H1 (cell line): ENCODE data around the gene EPB41L4A. TPM values are rescaled to one million over a fixed set of nuclear protein-coding genes. Genes with fewer than 3 reads are reported as not detected.

Experiments used
- CTCF ChIA-PET: fragments of 300-600 bp; sonication (Branson Sonifier 250); formaldehyde crosslinking; loops from one replicate; lab custom pipeline; 2021; ENCODE audit not compliant: partially characterized antibody; lab: Charles Lee
- POLR2A ChIA-PET: fragments of 300-600 bp; sonication (Branson Sonifier 250); formaldehyde crosslinking; loops from one replicate; lab custom pipeline; 2021; ENCODE audit warnings: inconsistent platforms; ENCODE audit not compliant: partially characterized antibody; lab: Charles Lee
- DNase-seq, 2 experiments: peaks; one replicate each; pipeline versions ENCODE4 v3.0.0 to v3.0.0-alpha.2; 2010 to 2022; ENCODE audit warnings: low spot score in 2 of 2, low read depth in 1 of 2, mixed read lengths in 1 of 2
- FAIRE-seq: peaks from 2 replicates; lab custom pipeline; 2011; peaks lifted over from hg19 to GRCh38; lab: Jason Lieb, UNC
- H2AFZ ChIP-seq: 2 replicates; pipeline ENCODE4 v1.8.1; 2012; ENCODE audit warnings: low read length, inconsistent platforms
- H2AK5ac ChIP-seq: 2 replicates; pipeline ENCODE4 v1.6.1; 2013; ENCODE audit warnings: low read depth, low read length
- H2BK120ac ChIP-seq: replicated peaks from 2 replicates; pipeline ENCODE3; 2013; ENCODE audit warnings: low read depth, low read length, inconsistent platforms
- H2BK12ac ChIP-seq: 2 replicates; pipeline ENCODE4 v1.6.1; 2013; ENCODE audit warnings: low read depth, low read length
- H2BK15ac ChIP-seq: 2 replicates; pipeline ENCODE4 v1.6.1; 2013; ENCODE audit warnings: low read length
- H2BK20ac ChIP-seq: 2 replicates; pipeline ENCODE4 v1.6.1; 2013; ENCODE audit warnings: low read length
- H2BK5ac ChIP-seq: 2 replicates; pipeline ENCODE4 v1.6.1; 2013; ENCODE audit warnings: low read depth, low read length
- H3K14ac ChIP-seq: 2 replicates; pipeline ENCODE4 v1.6.1; 2013; ENCODE audit warnings: inconsistent platforms; ENCODE audit not compliant: insufficient read length
- H3K18ac ChIP-seq: 2 replicates; pipeline ENCODE4 v1.6.1; 2013; ENCODE audit warnings: low read length; ENCODE audit errors: extremely low read depth
- H3K23ac ChIP-seq: 2 replicates; pipeline ENCODE4 v1.6.1; 2013; ENCODE audit warnings: inconsistent platforms; ENCODE audit not compliant: insufficient read length
- H3K23me2 ChIP-seq: 2 replicates; pipeline ENCODE4 v1.6.1; 2013; ENCODE audit warnings: low read depth, low read length
- H3K27ac ChIP-seq: 2 replicates; pipeline ENCODE4 v1.6.1; 2011; ENCODE audit warnings: low read depth, low read length, inconsistent platforms
- H3K27me3 ChIP-seq, 4 experiments: replicated peaks in 1 of 4; 1 replicate in 1 of 4; 2 replicates in 3 of 4; pipeline versions ENCODE4 v1.6.1 to v1.8.1; 2011 to 2013; ENCODE audit warnings: low read length in 3 of 4, mild to moderate bottlenecking in 3 of 4, inconsistent platforms in 2 of 4, mixed read lengths in 2 of 4, moderate library complexity in 1 of 4; ENCODE audit not compliant: control insufficient read depth in 3 of 4, insufficient read depth in 3 of 4; ENCODE audit errors: extremely low read depth in 1 of 4
- H3K36me3 ChIP-seq, 4 experiments: 2 replicates each; pipeline versions ENCODE4 v1.6.1 to v1.8.1; 2011 to 2013; ENCODE audit warnings: mild to moderate bottlenecking in 4 of 4, low read length in 3 of 4, moderate library complexity in 2 of 4, control low read depth in 1 of 4, inconsistent platforms in 1 of 4; ENCODE audit not compliant: insufficient read depth in 4 of 4, control insufficient read depth in 2 of 4
- H3K4ac ChIP-seq: replicated peaks from 2 replicates; pipeline ENCODE3; 2013; ENCODE audit warnings: low read length, low read depth, mixed read lengths, inconsistent platforms; ENCODE audit not compliant: insufficient read length
- H3K4me1 ChIP-seq, 4 experiments: replicated peaks in 1 of 4; 1 replicate in 1 of 4; 2 replicates in 3 of 4; pipeline versions ENCODE4 v1.6.1 to v1.8.1; 2011 to 2013; ENCODE audit warnings: low read length in 3 of 4, inconsistent platforms in 2 of 4, mixed read lengths in 1 of 4; ENCODE audit not compliant: insufficient read depth in 4 of 4, control insufficient read depth in 3 of 4
- H3K4me2 ChIP-seq, 2 experiments: 2 replicates each; pipeline versions ENCODE4 v1.6.1 to v1.8.1; 2011 to 2013; ENCODE audit warnings: low read depth in 2 of 2, low read length in 2 of 2, control low read depth in 1 of 2, inconsistent platforms in 1 of 2, mild to moderate bottlenecking in 1 of 2; ENCODE audit not compliant: insufficient read depth in 1 of 2
- H3K4me3 ChIP-seq, 4 experiments: fragments of 200-600, 300-600 bp in 1 of 4; sonication (generic), shearing (Covaris generic), sonication (Bioruptor Twin) in 1 of 4; 2 replicates each; pipeline versions ENCODE4 v1.5.1 to v1.8.1; 2011 to 2016; ENCODE audit warnings: low read length in 4 of 4, low read depth in 3 of 4, control low read depth in 2 of 4, inconsistent platforms in 2 of 4, mild to moderate bottlenecking in 2 of 4, mixed read lengths in 1 of 4, moderate library complexity in 1 of 4; ENCODE audit not compliant: insufficient read depth in 2 of 4; ENCODE audit errors: extremely low read depth in 1 of 4
- H3K56ac ChIP-seq: replicated peaks from 2 replicates; pipeline ENCODE3; 2013; ENCODE audit warnings: low read depth, mild to moderate bottlenecking, mixed read lengths, low read length, inconsistent platforms; ENCODE audit not compliant: insufficient read length
- H3K79me1 ChIP-seq: 2 replicates; pipeline ENCODE4 v1.6.1; 2013; ENCODE audit warnings: low read depth, low read length, control low read depth
- H3K79me2 ChIP-seq, 2 experiments: 2 replicates each; pipeline versions ENCODE4 v1.6.1 to v1.8.1; 2012 to 2013; ENCODE audit warnings: low read length in 2 of 2, mild to moderate bottlenecking in 2 of 2, inconsistent platforms in 1 of 2; ENCODE audit not compliant: insufficient read depth in 2 of 2, control insufficient read depth in 1 of 2
- H3K9ac ChIP-seq, 4 experiments: replicated peaks in 1 of 4; 1 replicate in 1 of 4; 2 replicates in 3 of 4; pipeline versions ENCODE4 v1.6.1 to v1.8.1; 2011 to 2013; ENCODE audit warnings: low read depth in 3 of 4, low read length in 3 of 4, control low read depth in 2 of 4, mild to moderate bottlenecking in 2 of 4, moderate library complexity in 2 of 4, inconsistent platforms in 1 of 4; ENCODE audit errors: extremely low read depth in 1 of 4
- H3K9me3 ChIP-seq, 2 experiments: 2 replicates each; pipeline versions ENCODE4 v1.6.1 to v1.8.1; 2012 to 2013; ENCODE audit warnings: mild to moderate bottlenecking in 2 of 2, moderate library complexity in 2 of 2, control low read depth in 1 of 2, inconsistent platforms in 1 of 2, low read depth in 1 of 2, low read length in 1 of 2, mixed read lengths in 1 of 2; ENCODE audit not compliant: insufficient read depth in 2 of 2
- H4K20me1 ChIP-seq, 2 experiments: replicated peaks in 1 of 2; 2 replicates each; pipeline versions ENCODE3 to v1.8.1; 2011 to 2013; ENCODE audit warnings: inconsistent platforms in 2 of 2, low read length in 2 of 2, mild to moderate bottlenecking in 1 of 2; ENCODE audit not compliant: insufficient read depth in 2 of 2, control insufficient read depth in 1 of 2
- H4K5ac ChIP-seq: 2 replicates; pipeline ENCODE4 v1.6.1; 2013; ENCODE audit warnings: low read length, low read depth, mixed read lengths, inconsistent platforms; ENCODE audit not compliant: insufficient read length
- H4K8ac ChIP-seq: 2 replicates; pipeline ENCODE4 v1.8.0; 2013; ENCODE audit warnings: mild to moderate bottlenecking, moderate library complexity, low read length, inconsistent platforms; ENCODE audit not compliant: insufficient read depth; ENCODE audit errors: extremely low read depth
- H4K91ac ChIP-seq: replicated peaks from 2 replicates; pipeline ENCODE3; 2013; ENCODE audit warnings: low read length, mixed read lengths, inconsistent platforms; ENCODE audit not compliant: insufficient read length
- ASH2L ChIP-seq: fragments of 200-600, 300-600 bp; sonication (generic); IDR thresholded peaks from one replicate; pipeline ENCODE4 v1.7.1; 2017; ENCODE audit warnings: low read length
- BACH1 ChIP-seq: IDR thresholded peaks from 2 replicates; pipeline ENCODE4 v1.6.1; 2012; ENCODE audit warnings: low read length, improper control_type of control experiment
- CEBPB ChIP-seq: IDR thresholded peaks from 2 replicates; pipeline ENCODE4 v1.6.1; 2012; ENCODE audit warnings: low read depth, low read length
- CHD2 ChIP-seq: IDR thresholded peaks from 2 replicates; pipeline ENCODE4 v1.6.1; 2012; ENCODE audit warnings: low read length, improper control_type of control experiment
- CREB1 ChIP-seq: IDR thresholded peaks from 2 replicates; pipeline ENCODE4 v1.6.1; 2012; ENCODE audit warnings: inconsistent platforms
- GTF2F1 ChIP-seq: IDR thresholded peaks from 2 replicates; pipeline ENCODE4 v1.6.1; 2012; ENCODE audit warnings: low read depth, low read length, improper control_type of control experiment, borderline replicate concordance
- KDM4A ChIP-seq: IDR thresholded peaks from one replicate; pipeline ENCODE4 v1.7.1; 2012; ENCODE audit warnings: low read depth, mild to moderate bottlenecking, moderate library complexity, low read length, inconsistent platforms; ENCODE audit not compliant: severe bottlenecking
- PHF8 ChIP-seq: fragments of 200-600 bp; sonication (generic); conservative IDR thresholded peaks from 2 replicates; pipeline ENCODE4 v1.7.1; 2012; ENCODE audit warnings: low read depth, mild to moderate bottlenecking, inconsistent platforms, low read length, moderate library complexity
- RBBP5 ChIP-seq: IDR thresholded peaks from 2 replicates; pipeline ENCODE4 v1.7.1; 2012; ENCODE audit warnings: low read depth, mild to moderate bottlenecking, inconsistent platforms, low read length, moderate library complexity, borderline replicate concordance
- RFX5 ChIP-seq: IDR thresholded peaks from 2 replicates; pipeline ENCODE4 v1.6.1; 2011; ENCODE audit warnings: low read depth, low read length, improper control_type of control experiment, borderline replicate concordance
- RNF2 ChIP-seq: fragments of 200-900, 300-1000 bp; sonication (generic); IDR thresholded peaks from 2 replicates; pipeline ENCODE4 v1.7.1; 2016; ENCODE audit warnings: borderline replicate concordance, low read depth, mild to moderate bottlenecking, antibody characterized with exemption, low read length; ENCODE audit not compliant: poor library complexity, severe bottlenecking; ENCODE audit errors: missing control alignments
- SIX5 ChIP-seq: IDR thresholded peaks from 2 replicates; pipeline ENCODE4 v1.6.1; 2011; ENCODE audit warnings: mild to moderate bottlenecking, low read depth, low read length
- SP1 ChIP-seq: IDR thresholded peaks from 2 replicates; pipeline ENCODE4 v1.6.1; 2011; ENCODE audit warnings: low read depth, low read length
- SP4 ChIP-seq: IDR thresholded peaks from 2 replicates; pipeline ENCODE4 v1.6.1; 2012; ENCODE audit warnings: low read length, inconsistent platforms
- TCF12 ChIP-seq: IDR thresholded peaks from 2 replicates; pipeline ENCODE4 v1.6.1; 2011; ENCODE audit warnings: low read depth, mild to moderate bottlenecking, low read length
- ZNF274 ChIP-seq: IDR thresholded peaks from 2 replicates; pipeline ENCODE4 v1.7.0; 2012; ENCODE audit warnings: low read length, borderline replicate concordance; ENCODE audit errors: extremely low read depth
- whole genome bisulfite sequencing, 2 experiments: shearing (Covaris generic) in 1 of 2; methylation state at CpG; one replicate each; pipeline versions ENCODE4 v1.1.6 to v1.1.7; 2013 to 2015; ENCODE audit warnings: low lambda C conversion rate in 2 of 2, mixed read lengths in 2 of 2, inconsistent platforms in 1 of 2, low coverage in 1 of 2, missing lambda C conversion rate in 1 of 2; ENCODE audit not compliant: insufficient replicate concordance in 2 of 2, insufficient coverage in 1 of 2, insufficient read length in 1 of 2; ENCODE audit errors: extremely low coverage in 1 of 2, missing lambda C conversion rate in 1 of 2; 5-methylcytosine and 5-hydroxymethylcytosine counted together
- polyA plus RNA-seq, 7 experiments: library from polyadenylated mRNA; depleted of rRNA in 3 of 7; stranded (reverse) in 5 of 7; unstranded in 2 of 7; fragments of >200 nt in 5 of 7; fragments of 200-250 nt in 2 of 7; gene quantifications; 1 replicate in 5 of 7; 2 replicates in 1 of 7; 4 replicates in 1 of 7; pipeline versions ENCODE4 v1.2.1 to v1.2.3, GENCODE V29; 2011 to 2013; ENCODE audit warnings: missing spikeins in 2 of 7, mixed read lengths in 2 of 7
- total RNA-seq: library from RNA; stranded (reverse); fragmentation: NEBNext Ultra II Directional; extraction: Animal tissue kit (Norgen Biotek cat#: 25700); gene quantifications from 2 replicates; pipeline ENCODE4 v1.2.1, GENCODE V29; 2021

EPB41L4A gene
- total and polyA plus RNA-seq, 2 of the 8 experiments (the other 6 are each of a cell fraction or from before 2014, with no cell fraction given), result 1.6 to 4.6 TPM

GRCh38 chr5:112367400-112367799 is 51.7 kb downstream of the EPB41L4A start:
- H2BK5ac ChIP-seq, result no peak overlapping the region
- no peak overlapping the region for H3K18ac ChIP-seq
- no peak overlapping the region for H3K27ac ChIP-seq
- no peak overlapping the region for H3K23ac ChIP-seq
- H3K79me2 ChIP-seq, result no peaks in the 10 kb centered on the region
- DNase-seq, result no peak
- FAIRE-seq, result no peak
- H3K56ac ChIP-seq, result no peak overlapping the region
- H3K4me1 ChIP-seq, result no peaks in the 10 kb centered on the region
- no peaks in the 10 kb centered on the region for H3K36me3 ChIP-seq
- ChIA-PET CTCF (interaction anchor here (0.6 to 4.8 kb wide), 45 partner anchors 9 to 1598 kb away, joined by 3 to 25 read pairs (median 4); partner anchors contain the start of gene EPB41L4A), POLR2A (no interaction called here)
- no peak overlapping the region for H2AFZ ChIP-seq
- H2BK20ac ChIP-seq, result no peak overlapping the region
- H3K79me1 ChIP-seq, result no peaks in the 10 kb centered on the region
- H4K20me1 ChIP-seq, result no peaks in the 10 kb centered on the region
- no peak overlapping the region for H2BK120ac ChIP-seq
- H2AK5ac ChIP-seq, result no peak overlapping the region
- no peaks in the 10 kb centered on the region for H3K9me3 ChIP-seq
- no peak overlapping the region for H2BK15ac ChIP-seq
- no peak overlapping the region for H3K4me2 ChIP-seq
- H3K23me2 ChIP-seq, result no peaks in the 10 kb centered on the region
- H4K91ac ChIP-seq, result no peak overlapping the region
- no peak overlapping the region; the same call in 1 of the 2 replicates for H4K8ac ChIP-seq
- 89% methylated on average over 4 of the region's 4 CpGs; no CpG with 5 or more reads in 1 of the 2 experiments for WGBS, 2 experiments
- TF ChIP-seq TCF12 (no peak), RNF2 (no peak), ZNF274 (no peak), RBBP5 (no peak), SIX5 (no peak), CEBPB (no peak), SP4 (no peak), GTF2F1 (no peak), RFX5 (no peak), CREB1 (no peak), KDM4A (no peak), PHF8 (no peak), SP1 (no peak), CHD2 (no peak), ASH2L (no peak), BACH1 (no peak)
- TF ChIP-seq, all 59 proteins: peak for 0
- H3K4ac ChIP-seq, result no peak overlapping the region
- no peak overlapping the region for H4K5ac ChIP-seq
- no peaks in the 10 kb centered on the region for H3K27me3 ChIP-seq
- no peak overlapping the region for H2BK12ac ChIP-seq
- H3K4me3 ChIP-seq, result no peak overlapping the region
- H3K14ac ChIP-seq, result no peak overlapping the region
- no peak overlapping the region; a peak in 1 of 7 replicates for H3K9ac ChIP-seq
